Measurements from ENCODE around the gene NPIPA1. TPM values are rescaled to one million over a fixed set of nuclear protein-coding genes. Genes with fewer than 3 reads are reported as not detected.
"Not testable (repeated sequence)": the region's sequence is repeated elsewhere in the genome, so short reads cannot be mapped to it uniquely, and the experiment has no call there.

NPIPA1 gene
- total and polyA plus RNA-seq, 2 experiments from 2014 or later, result 41.1 to 73.2 TPM

- peak; percentile 98 for DNase-seq
- in situ Hi-C loops (cut with MboI); H3K36me3 ChIP-seq (ENCODE audit: low read depth); H3K9me3 ChIP-seq (ENCODE audit: low read depth); H3F3A ChIP-seq (ENCODE audit: insufficient read depth); H3K9me2 ChIP-seq (ENCODE audit: insufficient read depth); H3K27me3 ChIP-seq (replicated peaks; ENCODE audit: insufficient read depth); H4K20me1 ChIP-seq (ENCODE audit: insufficient read depth): not testable (repeated sequence)
- peaks cover 62% of the 10 kb centered on the region for H3K79me2 ChIP-seq (ENCODE audit: insufficient read depth)
- peak within 1 kb of the TSS; percentile 80 for H3K4me2 ChIP-seq (ENCODE audit: unreplicated experiment)
- WGBS, 2 experiments (ENCODE audit: low coverage in 1 of 2, low lambda C conversion rate in 2 of 2, missing lambda C conversion rate in 2 of 2), result 1 to 3% methylated on average over 69 to 74 of the region's 74 CpGs
- peak within 1 kb of the TSS; percentile 83 for H3K27ac ChIP-seq
- peak within 1 kb of the TSS; percentile 81 for H3K4me3 ChIP-seq
- peak within 1 kb of the TSS; percentile 79 for H2AFZ ChIP-seq
- peaks cover 13% of the 10 kb centered on the region for H3K4me1 ChIP-seq (ENCODE audit: insufficient read depth)
- peak within 1 kb of the TSS; percentile 96 for H3K9ac ChIP-seq
Observed at GRCh38 chr16:14974656-14975417, 37.6 kb downstream of the NPIPA1 start, which contains the start of gene PDXDC1. PDXDC1 (plus strand) TSS chr16:14975026; CDS start chr16:14975200, 174 bp downstream.

GRCh38 chr16:14975418-14976194, 38.4 kb downstream of the NPIPA1 start:
- in situ Hi-C loops (cut with MboI), result not testable (repeated sequence)
- peak overlapping the region; percentile 79 for H2AFZ ChIP-seq

GRCh38 chr16:14976971-14977736, 39.9 kb downstream of the NPIPA1 start:
- peaks cover 85% of the 10 kb centered on the region for H3K79me2 ChIP-seq (ENCODE audit: insufficient read depth)
- H3K27ac ChIP-seq; H3K9me2 ChIP-seq (ENCODE audit: insufficient read depth); in situ Hi-C loops (cut with MboI); H3K36me3 ChIP-seq (ENCODE audit: low read depth); H2AFZ ChIP-seq; H3F3A ChIP-seq (ENCODE audit: insufficient read depth); H3K9me3 ChIP-seq (ENCODE audit: low read depth); H3K27me3 ChIP-seq (replicated peaks; ENCODE audit: insufficient read depth); H4K20me1 ChIP-seq (ENCODE audit: insufficient read depth): not testable (repeated sequence)
- WGBS, 2 experiments (ENCODE audit: low coverage in 1 of 2, low lambda C conversion rate in 2 of 2, missing lambda C conversion rate in 2 of 2), result 52 to 61% methylated on average over 12 to 16 of the region's 16 CpGs
- peak overlapping the region; percentile 81 for H3K4me3 ChIP-seq
- DNase-seq, result peak; percentile 64
- H3K4me2 ChIP-seq (ENCODE audit: unreplicated experiment), result peak overlapping the region; percentile 80
- H3K9ac ChIP-seq, result peak overlapping the region; percentile 96
- H3K4me1 ChIP-seq (ENCODE audit: insufficient read depth), result peaks cover 15% of the 10 kb centered on the region

More at GRCh38 chr16:14975418-14976194, 38.4 kb downstream of the NPIPA1 start:
- Histone ChIP-seq H3K4me1 (ENCODE audit: insufficient read depth) (peaks cover 13% of the 10 kb centered on the region), H3K4me2 (ENCODE audit: unreplicated experiment) (peak overlapping the region; percentile 80), H3K4me3 (peak overlapping the region; percentile 81), H3K9ac (peak overlapping the region; percentile 96), H3K27ac (peak overlapping the region; percentile 83), H3K79me2 (ENCODE audit: insufficient read depth) (peaks cover 69% of the 10 kb centered on the region)
- not testable (repeated sequence) for H3K27me3 ChIP-seq (replicated peaks; ENCODE audit: insufficient read depth); H3K9me3 ChIP-seq (ENCODE audit: low read depth); H3F3A ChIP-seq (ENCODE audit: insufficient read depth); H3K36me3 ChIP-seq (ENCODE audit: low read depth); H3K9me2 ChIP-seq (ENCODE audit: insufficient read depth); H4K20me1 ChIP-seq (ENCODE audit: insufficient read depth)
- 2% methylated on average over 35 to 45 of the region's 47 CpGs for WGBS, 2 experiments (ENCODE audit: low coverage in 1 of 2, low lambda C conversion rate in 2 of 2, missing lambda C conversion rate in 2 of 2)
- DNase-seq, result peak; percentile 61

GRCh38 chr16:14978281-14978680, 41.0 kb downstream of the NPIPA1 start:
- H3F3A ChIP-seq (ENCODE audit: insufficient read depth); H2AFZ ChIP-seq; H3K4me3 ChIP-seq; H3K27ac ChIP-seq; in situ Hi-C loops (cut with MboI); H3K9me2 ChIP-seq (ENCODE audit: insufficient read depth); H3K4me2 ChIP-seq (ENCODE audit: unreplicated experiment); H3K9me3 ChIP-seq (ENCODE audit: low read depth); H4K20me1 ChIP-seq (ENCODE audit: insufficient read depth); H3K9ac ChIP-seq; DNase-seq; H3K27me3 ChIP-seq (replicated peaks; ENCODE audit: insufficient read depth); H3K36me3 ChIP-seq (ENCODE audit: low read depth): not testable (repeated sequence)
- peaks cover 19% of the 10 kb centered on the region for H3K4me1 ChIP-seq (ENCODE audit: insufficient read depth)
- WGBS, 2 experiments (ENCODE audit: low coverage in 1 of 2, low lambda C conversion rate in 2 of 2, missing lambda C conversion rate in 2 of 2), result 87 to 90% methylated on average over 8 of the region's 8 CpGs
- peaks cover 96% of the 10 kb centered on the region for H3K79me2 ChIP-seq (ENCODE audit: insufficient read depth)

- WGBS, 2 experiments (ENCODE audit: low coverage in 1 of 2, low lambda C conversion rate in 2 of 2, missing lambda C conversion rate in 2 of 2), result 57 to 60% methylated on average over 4 of the region's 4 CpGs
- not testable (repeated sequence) for DNase-seq; H3K36me3 ChIP-seq (ENCODE audit: low read depth)
Observed at GRCh38 chr16:14978908-14979307, 41.7 kb downstream of the NPIPA1 start.

GRCh38 chr16:14981234-14981633, 44.0 kb downstream of the NPIPA1 start:
- H3F3A ChIP-seq (ENCODE audit: insufficient read depth); H3K9me3 ChIP-seq (ENCODE audit: low read depth); H4K20me1 ChIP-seq (ENCODE audit: insufficient read depth); H3K9me2 ChIP-seq (ENCODE audit: insufficient read depth); in situ Hi-C loops (cut with MboI); DNase-seq; H3K27me3 ChIP-seq (replicated peaks; ENCODE audit: insufficient read depth); H3K4me2 ChIP-seq (ENCODE audit: unreplicated experiment); H3K9ac ChIP-seq; H3K27ac ChIP-seq; H3K4me3 ChIP-seq; H2AFZ ChIP-seq; H3K36me3 ChIP-seq (ENCODE audit: low read depth): not testable (repeated sequence)
- WGBS, 2 experiments (ENCODE audit: low coverage in 1 of 2, low lambda C conversion rate in 2 of 2, missing lambda C conversion rate in 2 of 2), result 58 to 59% methylated on average over 3 of the region's 3 CpGs
- H3K79me2 ChIP-seq (ENCODE audit: insufficient read depth), result peaks cover 95% of the 10 kb centered on the region
- H3K4me1 ChIP-seq (ENCODE audit: insufficient read depth), result peaks cover 19% of the 10 kb centered on the region

More at GRCh38 chr16:14978908-14979307, 41.7 kb downstream of the NPIPA1 start:
- H3F3A ChIP-seq (ENCODE audit: insufficient read depth); H4K20me1 ChIP-seq (ENCODE audit: insufficient read depth); H3K4me2 ChIP-seq (ENCODE audit: unreplicated experiment); in situ Hi-C loops (cut with MboI); H3K9me2 ChIP-seq (ENCODE audit: insufficient read depth); H3K9me3 ChIP-seq (ENCODE audit: low read depth); H3K4me3 ChIP-seq; H3K27ac ChIP-seq; H2AFZ ChIP-seq; H3K9ac ChIP-seq; H3K27me3 ChIP-seq (replicated peaks; ENCODE audit: insufficient read depth): not testable (repeated sequence)
- peaks cover 100% of the 10 kb centered on the region for H3K79me2 ChIP-seq (ENCODE audit: insufficient read depth)
- H3K4me1 ChIP-seq (ENCODE audit: insufficient read depth), result peaks cover 19% of the 10 kb centered on the region

GRCh38 chr16:14982521-14982920, 45.3 kb downstream of the NPIPA1 start:
- in situ Hi-C loops (cut with MboI), result not testable (repeated sequence)
- DNase-seq, result peak; percentile 35

More at GRCh38 chr16:14982521-14982920, 45.3 kb downstream of the NPIPA1 start:
- Histone ChIP-seq H3F3A (ENCODE audit: insufficient read depth) (peaks cover 14% of the 10 kb centered on the region), H3K27ac (peak overlapping the region; percentile 30), H4K20me1 (ENCODE audit: insufficient read depth) (peaks cover 10% of the 10 kb centered on the region), H3K79me2 (ENCODE audit: insufficient read depth) (peaks cover 95% of the 10 kb centered on the region)
- not testable (repeated sequence) for H3K27me3 ChIP-seq (replicated peaks; ENCODE audit: insufficient read depth); H3K9me3 ChIP-seq (ENCODE audit: low read depth); H3K4me3 ChIP-seq; H3K36me3 ChIP-seq (ENCODE audit: low read depth); H2AFZ ChIP-seq; H3K4me2 ChIP-seq (ENCODE audit: unreplicated experiment); H3K4me1 ChIP-seq (ENCODE audit: insufficient read depth); H3K9me2 ChIP-seq (ENCODE audit: insufficient read depth); H3K9ac ChIP-seq
- 7 to 8% methylated on average over 1 of the region's 2 CpGs for WGBS, 2 experiments (ENCODE audit: low coverage in 1 of 2, low lambda C conversion rate in 2 of 2, missing lambda C conversion rate in 2 of 2)
